T-cell (primary cell): Measurements from ENCODE around the gene RIC3. TPM values are rescaled to one million over a fixed set of nuclear protein-coding genes. Genes with fewer than 3 reads are reported as not detected.

Experiments used
- ATAC-seq, 4 experiments: fragments of 200-7000 bp in 3 of 4; fragments of 150-1000 bp in 1 of 4; cut with Tn5 transposase; replicated peaks in 1 of 4; 1 replicate in 3 of 4; 2 replicates in 1 of 4; pipeline ENCODE4 v1.10.0; 2021; ENCODE audit warnings: moderate library complexity in 3 of 4, mild to moderate bottlenecking in 2 of 4, moderate number of reproducible peaks in 1 of 4
- CTCF ChIA-PET, 2 donors: fragments of 300-600 bp; sonication (Branson Sonifier 250); formaldehyde crosslinking; loops; one replicate each; lab custom pipeline; 2022; ENCODE audit warnings: antibody characterized with exemption in 2 of 2; lab: Charles Lee
- POLR2A ChIA-PET, 2 donors: fragments of 300-600 bp; sonication (Branson Sonifier 250); formaldehyde crosslinking; loops; one replicate each; lab custom pipeline; 2022; ENCODE audit warnings: antibody characterized with exemption in 2 of 2; lab: Charles Lee
- DNase-seq, 35 experiments: peaks; one replicate each; pipeline versions ENCODE4 v3.0.0 to v3.0.0-alpha.2; 2013 to 2023
- H3K27ac ChIP-seq: one replicate; pipeline ENCODE4 v1.5.1; 2013; ENCODE audit warnings: low read length
- H3K27me3 ChIP-seq, 2 experiments: replicated peaks in 1 of 2; 1 replicate in 1 of 2; 2 replicates in 1 of 2; pipeline versions ENCODE4 v1.6.1 to v1.7.0; 2013; ENCODE audit warnings: low read length in 1 of 2, mixed read lengths in 1 of 2; ENCODE audit not compliant: control insufficient read depth in 2 of 2, insufficient read depth in 2 of 2; ENCODE audit errors: extremely low read depth in 1 of 2
- H3K36me3 ChIP-seq, 2 donors: 1 replicate in 1 of 2; 2 replicates in 1 of 2; pipeline versions ENCODE4 v1.6.1 to v1.7.0; 2013; ENCODE audit warnings: low read length in 1 of 2; ENCODE audit not compliant: control insufficient read depth in 2 of 2, insufficient read depth in 1 of 2; ENCODE audit errors: extremely low read depth in 1 of 2
- H3K4me1 ChIP-seq, 2 experiments: 1 replicate in 1 of 2; 2 replicates in 1 of 2; pipeline versions ENCODE4 v1.6.1 to v1.7.0; 2013; ENCODE audit warnings: low read length in 2 of 2, mixed read lengths in 1 of 2; ENCODE audit not compliant: insufficient read depth in 2 of 2, control insufficient read depth in 1 of 2; ENCODE audit errors: extremely low read depth in 1 of 2
- H3K4me3 ChIP-seq, 2 donors: 1 replicate in 1 of 2; 2 replicates in 1 of 2; pipeline versions ENCODE4 v1.5.1 to v1.7.0; 2013; ENCODE audit warnings: mild to moderate bottlenecking in 2 of 2, low read length in 1 of 2, moderate library complexity in 1 of 2; ENCODE audit not compliant: control insufficient read depth in 1 of 2; ENCODE audit errors: extremely low read depth in 1 of 2
- H3K9me3 ChIP-seq: 2 replicates; pipeline ENCODE4 v1.7.0; 2013
- H3K27ac Mint-ChIP-seq, 2 donors: one replicate each; pipeline ENCODE4 v1.8.0; 2020 to 2021; ENCODE audit warnings: mild to moderate bottlenecking in 2 of 2, mixed read lengths in 2 of 2
- H3K27me3 Mint-ChIP-seq, 2 donors: one replicate each; pipeline ENCODE4 v1.8.0; 2021 to 2022; ENCODE audit warnings: mixed read lengths in 2 of 2
- H3K36me3 Mint-ChIP-seq: one replicate; pipeline ENCODE4 v1.8.0; 2021; ENCODE audit warnings: mixed read lengths
- H3K4me1 Mint-ChIP-seq, 3 donors: one replicate each; pipeline ENCODE4 v1.8.0; 2020 to 2022; ENCODE audit warnings: mixed read lengths in 3 of 3, mild to moderate bottlenecking in 1 of 3
- H3K4me3 Mint-ChIP-seq, 3 donors: one replicate each; pipeline ENCODE4 v1.8.0; 2020 to 2022; ENCODE audit warnings: mild to moderate bottlenecking in 3 of 3, mixed read lengths in 3 of 3, moderate library complexity in 3 of 3
- H3K9me3 Mint-ChIP-seq, 3 donors: one replicate each; pipeline ENCODE4 v1.8.0; 2020 to 2022; ENCODE audit warnings: mixed read lengths in 3 of 3
- WGBS: methylation state at CpG from one replicate; pipeline ENCODE4 v1.1.5; 2013; ENCODE audit warnings: missing lambda C conversion rate; ENCODE audit not compliant: insufficient coverage; 5-methylcytosine and 5-hydroxymethylcytosine counted together
- total RNA-seq, 35 experiments: library from RNA in 6 of 35; stranded (reverse) in 6 of 35; fragments of 120-200 nt in 1 of 35; gene quantifications; one replicate each; pipeline versions ENCODE4 v1.2.1 to v1.2.4 and lab custom pipeline; 2013 to 2026

The RIC3 gene, protein sequence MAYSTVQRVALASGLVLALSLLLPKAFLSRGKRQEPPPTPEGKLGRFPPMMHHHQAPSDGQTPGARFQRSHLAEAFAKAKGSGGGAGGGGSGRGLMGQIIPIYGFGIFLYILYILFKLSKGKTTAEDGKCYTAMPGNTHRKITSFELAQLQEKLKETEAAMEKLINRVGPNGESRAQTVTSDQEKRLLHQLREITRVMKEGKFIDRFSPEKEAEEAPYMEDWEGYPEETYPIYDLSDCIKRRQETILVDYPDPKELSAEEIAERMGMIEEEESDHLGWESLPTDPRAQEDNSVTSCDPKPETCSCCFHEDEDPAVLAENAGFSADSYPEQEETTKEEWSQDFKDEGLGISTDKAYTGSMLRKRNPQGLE
- 10 to 100 TPM; 32.0 to 47.5 (median 37.5) TPM for total RNA-seq
- total RNA-seq (2013) = 26.1 TPM
- 12.0 to 51.6 (median 35.7) reads per million in 29 experiments for total RNA-seq (lab: John Stamatoyannopoulos, UW)

DNA sequence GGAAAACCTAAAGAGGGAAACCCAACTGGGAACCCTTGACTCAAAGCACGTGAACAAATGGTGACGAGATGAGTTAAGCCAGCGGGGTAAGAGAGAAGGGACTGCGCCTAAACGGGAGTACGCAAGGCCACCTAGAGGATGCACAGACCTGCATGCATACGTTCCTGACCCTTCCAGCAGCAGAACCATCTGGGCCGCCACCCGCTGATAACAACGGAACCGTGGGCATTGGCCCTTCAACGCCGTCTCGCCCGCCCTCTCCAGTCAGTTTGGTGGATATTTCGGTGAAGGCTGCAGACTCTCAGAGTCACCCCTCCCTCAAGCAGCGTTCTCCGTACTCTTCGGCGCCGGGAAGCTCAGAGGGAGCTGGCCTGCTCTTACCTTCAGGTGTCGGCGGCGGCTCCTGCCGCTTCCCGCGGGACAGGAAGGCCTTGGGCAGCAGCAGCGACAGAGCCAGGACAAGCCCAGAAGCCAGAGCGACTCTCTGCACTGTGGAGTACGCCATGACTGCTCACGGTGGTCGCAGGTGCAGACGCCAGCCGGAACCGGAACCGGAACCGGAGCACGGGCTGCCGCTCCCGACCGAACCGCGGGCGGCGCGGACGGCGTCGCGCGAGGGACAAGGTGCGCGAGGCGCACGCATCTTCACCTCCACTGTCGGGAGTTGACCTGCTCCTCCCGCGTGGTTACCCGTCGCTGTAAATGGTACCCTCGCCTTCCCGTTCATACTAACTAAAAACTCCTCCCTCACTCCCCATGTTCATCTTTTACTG is at the start of gene RIC3:
Gene RIC3 (minus strand): TSS at position 541 of the 773 bp plus-strand sequence. CDS start 36 bp downstream, at position 505.
- Histone ChIP-seq H3K4me3 (peak within 1 kb of the TSS; percentile 66 to 79), H3K9me3 (no peaks in the 10 kb centered on the region), H3K27me3 (peaks cover 11 to 20% of the 10 kb centered on the region in 2 experiments), H3K4me1 (peaks cover 0 to 9% of the 10 kb centered on the region in 2 experiments), H3K36me3 (no peaks in the 10 kb centered on the region), H3K27ac (no peak within 1 kb of the TSS)
- peak in 33 of 35 experiments; percentile 2 to 61 (median 34) for DNase-seq
- Mint-ChIP-seq H3K4me3 (peak within 1 kb of the TSS; percentile 76 to 93 (median 81)), H3K36me3 (peaks cover 2% of the 10 kb centered on the region), H3K27me3 (peaks cover 40 to 42% of the 10 kb centered on the region in 2 donors), H3K4me1 (peaks cover 41 to 46% (median 42%) of the 10 kb centered on the region in 3 donors), H3K27ac (peak within 1 kb of the TSS; percentile 23 to 56), H3K9me3 (peaks cover 0 to 6% (median 0%) of the 10 kb centered on the region in 3 donors)
- ChIA-PET POLR2A (no interaction called here), CTCF (interaction anchor here in 1 of 2 donors (0.5 to 0.7 kb wide), 2 partner anchors 182 to 1903 kb away, joined by 3 read pairs; partner anchors contain the start of gene EIF3F)
- ATAC-seq = peak; percentile 71 to 90 (median 86)
- 6% methylated on average over 57 of the region's 62 CpGs for WGBS

DNA sequence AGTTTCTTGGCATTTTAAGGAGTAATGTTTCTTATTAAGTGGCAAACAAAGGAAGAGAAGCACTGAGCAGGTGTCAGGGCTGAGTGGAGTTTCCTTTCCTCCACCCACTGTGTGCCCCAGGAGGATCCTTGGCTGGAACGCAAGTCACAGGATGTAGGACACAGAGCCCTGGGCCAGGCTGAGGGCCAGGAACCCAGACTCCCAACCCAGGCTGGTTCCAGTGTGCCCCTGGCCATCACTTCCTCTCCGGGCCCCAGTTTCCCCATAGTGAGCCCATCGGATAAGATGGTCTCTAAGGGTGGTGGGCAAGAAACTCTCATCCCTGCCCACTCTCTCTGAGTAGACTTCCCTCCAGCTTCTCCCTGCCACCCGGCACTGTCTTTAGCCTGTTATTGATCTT is 49.6 kb upstream of the RIC3 start:
- H3K36me3 Mint-ChIP-seq = no peaks in the 10 kb centered on the region
- ChIA-PET POLR2A (no interaction called here), CTCF (interaction anchor here in 1 of 2 donors (1.1 kb wide), 1 partner anchor 10 kb away, joined by 3 read pairs; no protein-coding TSS in a partner anchor)
- WGBS = 83% methylated on average over 1 of the region's 4 CpGs
- Histone ChIP-seq H3K27ac (no peak overlapping the region), H3K9me3 (no peaks in the 10 kb centered on the region), H3K27me3 (peaks cover 0 to 20% of the 10 kb centered on the region in 2 experiments), H3K4me1 (no peaks in the 10 kb centered on the region), H3K36me3 (no peaks in the 10 kb centered on the region), H3K4me3 (no peak overlapping the region)
- no peaks in the 10 kb centered on the region for H3K27me3 Mint-ChIP-seq
- no peak overlapping the region for H3K4me3 Mint-ChIP-seq
- no peak overlapping the region for H3K27ac Mint-ChIP-seq
- no peaks in the 10 kb centered on the region for H3K4me1 Mint-ChIP-seq
- no peaks in the 10 kb centered on the region for H3K9me3 Mint-ChIP-seq
- DNase-seq = no peak
- ATAC-seq = no peak

DNA sequence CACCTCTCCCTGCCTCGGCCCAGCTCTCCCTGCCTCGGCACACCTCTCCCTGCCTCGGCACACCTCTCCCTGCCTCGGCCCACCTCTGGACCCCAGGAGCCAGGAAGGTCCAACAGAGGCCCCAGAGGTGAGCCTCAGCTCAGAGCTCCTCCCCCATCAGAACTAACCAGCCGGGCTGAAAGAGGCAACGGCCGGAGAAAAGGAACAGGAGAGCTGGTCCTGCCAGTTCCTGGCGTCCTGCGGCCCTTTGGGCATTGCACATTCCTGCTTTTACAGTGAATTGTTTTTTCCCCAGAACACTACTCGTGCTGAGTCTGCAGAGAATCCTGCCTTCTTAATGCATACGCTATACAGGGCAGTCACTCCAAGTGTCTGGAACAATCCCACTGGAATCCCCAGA is 49.1 kb upstream of the RIC3 start:
- no peaks in the 10 kb centered on the region for H3K36me3 ChIP-seq
- no peaks in the 10 kb centered on the region for H3K27me3 Mint-ChIP-seq
- no peak for ATAC-seq
- no peaks in the 10 kb centered on the region for H3K9me3 Mint-ChIP-seq
- no peaks in the 10 kb centered on the region for H3K4me1 ChIP-seq
- H3K27ac ChIP-seq = no peak overlapping the region
- no peaks in the 10 kb centered on the region for H3K9me3 ChIP-seq
- H3K27ac Mint-ChIP-seq = no peak overlapping the region
- POLR2A ChIA-PET = no interaction called here
- no peak overlapping the region for H3K4me3 Mint-ChIP-seq
- H3K27me3 ChIP-seq = peaks cover 0 to 20% of the 10 kb centered on the region in 2 experiments
- DNase-seq = no peak
- no peaks in the 10 kb centered on the region for H3K36me3 Mint-ChIP-seq
- H3K4me1 Mint-ChIP-seq = no peaks in the 10 kb centered on the region
- 72% methylated on average over 11 of the region's 11 CpGs for WGBS
- H3K4me3 ChIP-seq = no peak overlapping the region
- CTCF ChIA-PET = interaction anchor here in 1 of 2 donors (0.7 to 1.1 kb wide), 2 partner anchors 11 to 126 kb away, joined by 3 read pairs; no protein-coding TSS in a partner anchor

DNA sequence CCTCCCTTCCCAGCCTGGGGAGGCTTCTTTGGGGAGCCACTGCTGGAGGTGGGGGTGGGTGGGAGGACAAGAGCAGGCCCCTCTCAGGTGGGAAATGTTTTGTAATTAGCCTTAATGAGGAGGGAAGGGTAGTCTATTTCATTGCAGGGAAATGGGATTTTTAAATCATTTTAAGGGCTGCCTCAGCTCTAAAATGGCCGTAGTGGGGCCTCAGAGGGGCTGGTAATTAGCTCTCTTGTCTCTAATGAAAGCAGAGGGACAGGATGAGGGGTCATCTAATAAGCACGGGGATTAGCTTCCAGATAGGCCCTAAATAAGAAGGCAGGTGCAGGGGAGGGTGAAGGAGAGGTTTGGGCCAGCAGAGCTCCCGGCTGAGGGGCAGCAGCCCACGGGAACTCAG is 48.3 kb upstream of the RIC3 start:
- Histone ChIP-seq H3K36me3 (no peaks in the 10 kb centered on the region), H3K27me3 (peaks cover 0 to 16% of the 10 kb centered on the region in 2 experiments), H3K27ac (no peak overlapping the region), H3K4me3 (no peak overlapping the region), H3K4me1 (no peaks in the 10 kb centered on the region), H3K9me3 (no peaks in the 10 kb centered on the region)
- Mint-ChIP-seq H3K27me3 (no peaks in the 10 kb centered on the region), H3K9me3 (no peaks in the 10 kb centered on the region), H3K4me1 (no peaks in the 10 kb centered on the region), H3K4me3 (no peak overlapping the region), H3K36me3 (no peaks in the 10 kb centered on the region), H3K27ac (no peak overlapping the region)
- no peak for ATAC-seq
- DNase-seq = no peak
- 78% methylated on average over 1 of the region's 4 CpGs for WGBS
- CTCF ChIA-PET = interaction anchor here in 1 of 2 donors (0.7 kb wide), 1 partner anchor 125 kb away, joined by 3 read pairs; no protein-coding TSS in a partner anchor
- POLR2A ChIA-PET = no interaction called here

DNA sequence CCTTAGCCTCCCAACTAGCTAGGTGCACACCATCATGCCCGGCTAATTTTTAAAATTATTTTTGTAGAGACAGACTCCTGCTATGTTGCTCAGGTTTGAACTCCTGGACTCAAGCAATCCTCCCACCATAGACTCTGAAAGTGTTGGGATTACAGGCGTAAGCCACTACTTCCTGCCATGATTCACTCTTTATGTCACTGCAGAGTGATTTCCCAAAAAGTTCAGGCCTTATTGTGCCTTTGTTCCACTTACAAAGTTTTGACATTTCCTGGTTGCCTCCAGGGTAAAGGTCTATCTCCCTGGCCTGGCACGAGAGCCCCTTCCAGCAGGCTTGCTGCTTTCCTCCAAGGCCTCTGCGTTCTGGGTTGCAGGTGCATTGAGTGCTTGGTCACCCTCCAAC is 44.6 kb upstream of the RIC3 start:
- Histone ChIP-seq H3K4me1 (no peaks in the 10 kb centered on the region), H3K36me3 (no peaks in the 10 kb centered on the region), H3K27me3 (peaks cover 0 to 20% of the 10 kb centered on the region in 2 experiments), H3K27ac (no peak overlapping the region), H3K4me3 (no peak overlapping the region), H3K9me3 (no peaks in the 10 kb centered on the region)
- DNase-seq (no peak), ATAC-seq (no peak)
- ChIA-PET POLR2A (no interaction called here), CTCF (no interaction called here)
- peaks cover 3 to 7% of the 10 kb centered on the region in 2 donors for H3K27me3 Mint-ChIP-seq
- WGBS = 67% methylated on average over 3 of the region's 4 CpGs
- H3K4me3 Mint-ChIP-seq = no peak overlapping the region
- H3K36me3 Mint-ChIP-seq = no peaks in the 10 kb centered on the region
- H3K27ac Mint-ChIP-seq = no peak overlapping the region
- no peaks in the 10 kb centered on the region for H3K9me3 Mint-ChIP-seq
- H3K4me1 Mint-ChIP-seq = no peaks in the 10 kb centered on the region

DNA sequence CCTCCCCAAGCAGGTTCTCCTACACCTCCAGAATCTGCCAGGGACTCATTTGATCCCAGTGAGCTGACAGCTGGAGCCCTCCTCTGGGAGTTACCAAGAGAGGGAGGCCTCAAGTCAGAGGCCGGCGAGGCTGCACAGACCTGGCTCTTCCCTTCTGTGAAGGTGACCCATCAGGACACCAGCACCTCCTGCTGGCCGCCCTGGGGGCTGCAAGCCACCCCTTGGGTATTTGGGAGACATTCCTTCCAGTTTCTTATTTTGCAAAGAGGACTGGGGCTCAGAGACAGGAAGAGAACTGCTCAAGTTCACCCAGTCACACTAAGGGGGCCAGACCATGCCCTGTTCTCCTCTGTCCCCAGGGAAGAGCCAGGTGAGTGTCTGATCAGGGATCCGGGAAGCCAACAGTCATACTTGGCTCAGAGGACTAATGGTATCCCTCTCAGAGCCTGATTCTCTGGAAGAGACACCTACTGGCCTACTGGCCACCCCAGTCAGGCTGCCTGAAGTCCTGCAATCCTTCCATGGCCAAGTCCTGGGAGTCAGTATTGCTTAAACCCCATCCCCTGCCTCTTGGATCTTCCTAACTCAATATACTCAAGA is 40.5 kb upstream of the RIC3 start:
- H3K36me3 ChIP-seq = no peaks in the 10 kb centered on the region
- 79% methylated on average over 2 of the region's 4 CpGs for WGBS
- H3K27ac Mint-ChIP-seq = no peak overlapping the region
- H3K36me3 Mint-ChIP-seq = no peaks in the 10 kb centered on the region
- H3K4me3 Mint-ChIP-seq = no peak overlapping the region
- peaks cover 0 to 3% of the 10 kb centered on the region in 2 experiments for H3K4me1 ChIP-seq
- H3K27me3 Mint-ChIP-seq = peaks cover 10 to 38% of the 10 kb centered on the region in 2 donors
- H3K4me3 ChIP-seq = no peak overlapping the region
- ATAC-seq (no peak), DNase-seq (peak in 5 of 35 experiments; percentile 10 to 24 (median 12))
- no peaks in the 10 kb centered on the region for H3K9me3 ChIP-seq
- ChIA-PET POLR2A (no interaction called here), CTCF (no interaction called here)
- H3K9me3 Mint-ChIP-seq = no peaks in the 10 kb centered on the region
- H3K4me1 Mint-ChIP-seq = peaks cover 6 to 13% (median 9%) of the 10 kb centered on the region in 3 donors
- H3K27me3 ChIP-seq = peaks cover 0 to 42% of the 10 kb centered on the region in 2 experiments
- no peak overlapping the region for H3K27ac ChIP-seq
